ENCODE measurements around the gene P2RY12. TPM values are rescaled to one million over a fixed set of nuclear protein-coding genes. Genes with fewer than 3 reads are reported as not detected.

P2RY12 gene
- total RNA-seq, 1 donor from 2014 or later = not detected

DNA sequence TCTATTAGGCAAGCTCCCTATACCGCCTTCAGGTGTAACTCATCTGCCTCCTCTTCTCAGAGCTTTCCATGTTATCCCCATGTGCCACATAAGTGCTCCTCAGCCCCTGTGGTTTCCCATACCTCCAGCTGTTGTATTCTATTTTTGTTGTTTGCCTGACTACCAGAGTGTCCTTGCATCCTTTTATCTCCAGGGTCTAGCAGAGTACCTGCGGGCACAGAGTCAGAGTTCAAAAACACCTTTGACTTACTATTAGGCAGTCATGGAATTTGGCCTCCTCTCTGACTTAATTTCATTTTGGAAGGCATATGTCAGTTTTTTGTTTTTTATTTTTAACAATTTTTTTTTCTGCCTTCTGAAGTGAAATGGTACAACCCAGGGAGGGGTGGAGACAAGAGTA lies 75.0 kb downstream of the P2RY12 start:
- Mint-ChIP-seq H3K4me1 (ENCODE audit: low read depth) (peaks cover 57% of the 10 kb centered on the region), H3K27ac (no peak overlapping the region), H3K9me3 (no peaks in the 10 kb centered on the region), H3K36me3 (ENCODE audit: low read depth) (peaks cover 4% of the 10 kb centered on the region), H3K27me3 (ENCODE audit: low read depth) (no peaks in the 10 kb centered on the region), H3K4me3 (ENCODE audit: low read depth) (no peak overlapping the region)
- no peak for DNase-seq (ENCODE audit: low spot score)
- intact Hi-C loops (cut with micrococcal nuclease) = loop anchor here (5.0 to 10.0 kb wide), 8 partner anchors 547 to 1385 kb away; partner anchors contain the start of genes EIF2A, SERP1, SIAH2 and SUCNR1

DNA sequence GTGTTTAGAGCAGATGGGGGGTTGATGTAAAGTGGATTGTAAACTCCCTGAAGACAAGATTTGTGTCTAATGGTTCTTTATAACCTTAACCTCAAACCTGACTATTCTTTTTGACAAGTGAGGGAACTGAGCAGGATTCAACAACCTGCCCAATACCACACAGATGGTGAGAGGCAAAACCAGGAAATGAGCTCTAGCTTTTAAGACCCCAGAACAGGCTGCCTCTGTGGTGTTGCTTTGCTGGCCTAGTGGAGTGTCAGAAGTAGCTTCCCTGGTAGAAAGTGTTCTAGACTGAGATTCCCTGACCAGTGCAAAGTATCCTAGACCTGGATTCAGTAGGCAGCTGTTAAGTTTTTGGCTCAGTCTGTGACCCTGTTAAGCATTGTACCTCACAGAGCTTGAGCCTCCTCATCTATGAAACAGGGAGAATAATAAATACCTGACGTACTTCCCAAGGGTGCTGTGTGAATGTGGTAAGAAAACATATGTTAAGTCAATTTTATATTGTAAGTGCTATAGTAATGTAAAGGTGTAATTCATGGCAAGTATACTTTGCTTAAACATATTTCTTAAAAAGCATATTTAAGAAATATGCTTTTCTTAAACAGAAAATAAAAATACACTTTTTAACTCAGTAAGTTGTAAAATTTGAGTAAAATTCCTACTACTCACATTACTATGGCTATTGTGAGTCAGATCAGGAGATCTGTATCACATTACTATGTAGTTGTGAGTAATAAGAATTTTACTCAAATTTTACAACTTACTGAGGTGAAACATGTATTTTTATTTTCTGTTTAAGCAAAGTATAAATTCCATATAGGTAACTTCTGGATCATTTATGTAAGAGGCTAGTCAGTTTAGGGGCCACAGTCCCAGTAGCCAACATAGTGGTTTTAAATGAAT lies 76.7 kb downstream of the P2RY12 start:
- Mint-ChIP-seq H3K4me3 (ENCODE audit: low read depth) (no peak overlapping the region), H3K27ac (peak overlapping the region; percentile 84), H3K4me1 (ENCODE audit: low read depth) (peaks cover 65% of the 10 kb centered on the region), H3K36me3 (ENCODE audit: low read depth) (peaks cover 8% of the 10 kb centered on the region), H3K9me3 (no peaks in the 10 kb centered on the region), H3K27me3 (ENCODE audit: low read depth) (no peaks in the 10 kb centered on the region)
- DNase-seq (ENCODE audit: low spot score) = no peak
- intact Hi-C loops (cut with micrococcal nuclease) = loop anchor here (5.0 to 10.0 kb wide), 8 partner anchors 546 to 1387 kb away; partner anchors contain the start of genes EIF2A, SERP1, SIAH2 and SUCNR1

DNA sequence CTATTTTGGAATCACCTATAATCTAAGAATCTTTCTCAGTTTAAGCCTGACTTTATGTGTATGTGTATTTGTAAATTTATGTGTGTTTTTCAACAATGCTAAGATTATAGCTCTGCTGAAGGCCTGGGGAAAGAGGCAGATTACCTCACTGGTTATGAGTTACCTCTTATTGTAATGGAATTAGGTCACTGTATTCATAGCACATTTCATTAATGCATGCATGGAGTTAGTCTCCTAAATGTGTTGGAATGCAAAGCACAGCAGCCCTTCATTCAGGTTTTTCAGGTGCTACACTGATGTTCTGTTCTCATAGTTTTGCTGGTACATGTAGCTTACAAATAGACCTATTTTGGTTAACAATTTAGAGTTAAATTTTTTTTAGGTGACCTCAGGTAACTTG lies 77.4 kb downstream of the P2RY12 start:
- Mint-ChIP-seq H3K9me3 (no peaks in the 10 kb centered on the region), H3K36me3 (ENCODE audit: low read depth) (peaks cover 5% of the 10 kb centered on the region), H3K27me3 (ENCODE audit: low read depth) (no peaks in the 10 kb centered on the region), H3K4me1 (ENCODE audit: low read depth) (peaks cover 70% of the 10 kb centered on the region), H3K4me3 (ENCODE audit: low read depth) (no peak overlapping the region), H3K27ac (peak overlapping the region; percentile 88)
- no peak for DNase-seq (ENCODE audit: low spot score)
- intact Hi-C loops (cut with micrococcal nuclease) = loop anchor here (5.0 to 10.0 kb wide), 8 partner anchors 545 to 1388 kb away; partner anchors contain the start of genes EIF2A, SERP1, SIAH2 and SUCNR1

DNA sequence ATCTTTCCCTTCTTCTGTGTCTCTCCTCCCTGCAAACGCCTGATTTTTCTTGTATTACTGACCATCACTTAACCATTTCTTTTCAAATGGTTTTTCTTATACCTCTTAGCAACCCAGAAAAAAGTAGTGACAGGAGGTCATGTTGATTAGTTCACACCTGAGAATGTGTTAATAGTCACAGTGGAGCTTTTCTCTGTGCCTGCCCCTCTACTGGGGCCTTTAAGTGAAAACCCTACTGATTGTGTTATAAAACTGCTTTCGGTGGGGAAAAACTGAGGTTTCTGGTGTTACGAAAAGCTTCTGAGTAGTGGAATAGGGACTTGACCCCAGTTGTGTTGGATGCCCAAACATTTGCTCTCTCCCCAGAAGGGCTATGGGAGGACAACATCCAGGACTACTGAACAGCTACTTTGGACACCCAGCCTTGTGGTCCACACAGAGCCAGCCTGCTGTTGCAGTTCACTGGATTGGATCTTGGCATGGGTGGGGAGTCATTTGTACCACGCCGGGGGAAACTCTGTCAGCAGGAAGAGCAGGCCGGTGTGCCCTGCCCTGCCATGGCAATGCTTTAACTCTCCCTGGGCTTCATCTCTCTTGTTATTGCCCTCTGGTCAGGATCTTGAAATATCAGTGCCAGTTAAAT lies 78.3 kb downstream of the P2RY12 start:
- H3K4me1 Mint-ChIP-seq (ENCODE audit: low read depth) = peaks cover 78% of the 10 kb centered on the region
- DNase-seq (ENCODE audit: low spot score) = no peak
- H3K9me3 Mint-ChIP-seq = no peaks in the 10 kb centered on the region
- peaks cover 5% of the 10 kb centered on the region for H3K36me3 Mint-ChIP-seq (ENCODE audit: low read depth)
- peak overlapping the region; percentile 88 for H3K27ac Mint-ChIP-seq
- no peaks in the 10 kb centered on the region for H3K27me3 Mint-ChIP-seq (ENCODE audit: low read depth)
- intact Hi-C loops (cut with micrococcal nuclease) = loop anchor here (5.0 to 10.0 kb wide), 8 partner anchors 544 to 1389 kb away; partner anchors contain the start of genes EIF2A, SERP1, SIAH2 and SUCNR1
- peak overlapping the region; percentile 46 for H3K4me3 Mint-ChIP-seq (ENCODE audit: low read depth)

DNA sequence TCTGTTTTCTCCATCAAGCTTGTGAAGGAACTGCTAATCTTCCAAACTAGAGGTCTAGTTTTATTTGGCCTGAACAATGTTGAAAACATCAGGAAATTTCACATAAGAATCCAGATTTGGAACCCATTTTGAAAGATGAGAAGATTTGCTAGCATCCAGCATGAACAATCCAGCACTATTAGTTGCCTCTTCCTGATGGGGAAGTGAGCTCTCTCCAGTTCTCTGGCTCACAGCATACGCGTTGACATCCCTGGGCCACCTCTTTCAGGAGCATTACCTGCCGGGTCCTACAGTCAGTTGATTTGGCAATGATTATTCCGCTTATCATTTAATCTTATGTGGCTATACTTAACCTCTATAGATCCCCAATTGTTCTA lies 78.8 kb downstream of the P2RY12 start:
- DNase-seq (ENCODE audit: low spot score) = no peak
- intact Hi-C loops (cut with micrococcal nuclease) = loop anchor here (1.0 to 10.0 kb wide), 15 partner anchors 11 to 1389 kb away; partner anchors contain the start of genes EIF2A, GPR87, SERP1 and SIAH2
- peaks cover 5% of the 10 kb centered on the region for H3K36me3 Mint-ChIP-seq (ENCODE audit: low read depth)
- H3K4me1 Mint-ChIP-seq (ENCODE audit: low read depth) = peaks cover 83% of the 10 kb centered on the region
- H3K27me3 Mint-ChIP-seq (ENCODE audit: low read depth) = no peaks in the 10 kb centered on the region
- H3K9me3 Mint-ChIP-seq = no peaks in the 10 kb centered on the region
- peak overlapping the region; percentile 46 for H3K4me3 Mint-ChIP-seq (ENCODE audit: low read depth)
- peak overlapping the region; percentile 88 for H3K27ac Mint-ChIP-seq

DNA sequence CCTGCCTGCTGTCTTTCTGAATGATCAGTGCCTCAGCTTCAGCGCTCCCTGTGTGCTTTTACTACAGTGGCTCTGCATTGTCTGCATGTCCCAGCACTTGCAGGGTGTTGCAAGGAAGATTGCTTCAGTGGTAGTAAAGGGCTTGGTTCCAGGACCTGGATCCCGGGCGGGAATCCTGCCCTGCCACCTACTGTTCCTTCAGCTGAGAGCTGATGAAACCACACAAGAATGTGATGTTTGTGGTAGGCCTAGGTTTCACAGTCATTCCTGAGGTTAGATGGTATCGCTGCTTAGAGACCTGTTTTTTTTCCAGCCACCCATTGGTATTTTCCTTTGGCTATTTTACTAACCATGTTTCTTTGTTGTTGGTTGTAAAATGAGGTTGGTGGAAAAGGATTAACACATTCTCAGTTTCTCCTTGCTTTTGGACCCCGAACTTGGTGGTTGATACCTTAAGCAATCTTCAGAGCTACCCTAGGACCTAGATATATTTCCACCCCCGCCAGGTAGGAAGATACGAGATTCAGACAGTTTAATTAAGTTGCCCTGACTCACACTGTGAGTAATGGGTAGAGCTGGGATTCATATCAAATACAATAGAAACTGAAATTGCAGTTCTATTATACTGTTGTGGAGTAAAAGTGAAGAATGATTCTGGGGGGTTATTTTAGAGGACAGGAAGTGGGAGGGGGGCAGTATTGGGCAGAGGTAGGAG lies 79.3 kb downstream of the P2RY12 start:
- Mint-ChIP-seq H3K27ac (peak overlapping the region; percentile 88), H3K4me1 (ENCODE audit: low read depth) (peaks cover 85% of the 10 kb centered on the region), H3K4me3 (ENCODE audit: low read depth) (no peak overlapping the region), H3K27me3 (ENCODE audit: low read depth) (no peaks in the 10 kb centered on the region), H3K36me3 (ENCODE audit: low read depth) (peaks cover 5% of the 10 kb centered on the region), H3K9me3 (no peaks in the 10 kb centered on the region)
- no peak for DNase-seq (ENCODE audit: low spot score)
- intact Hi-C loops (cut with micrococcal nuclease) = loop anchor here (1.0 to 10.0 kb wide), 15 partner anchors 11 to 1390 kb away; partner anchors contain the start of genes EIF2A, GPR87, SERP1 and SIAH2

DNA sequence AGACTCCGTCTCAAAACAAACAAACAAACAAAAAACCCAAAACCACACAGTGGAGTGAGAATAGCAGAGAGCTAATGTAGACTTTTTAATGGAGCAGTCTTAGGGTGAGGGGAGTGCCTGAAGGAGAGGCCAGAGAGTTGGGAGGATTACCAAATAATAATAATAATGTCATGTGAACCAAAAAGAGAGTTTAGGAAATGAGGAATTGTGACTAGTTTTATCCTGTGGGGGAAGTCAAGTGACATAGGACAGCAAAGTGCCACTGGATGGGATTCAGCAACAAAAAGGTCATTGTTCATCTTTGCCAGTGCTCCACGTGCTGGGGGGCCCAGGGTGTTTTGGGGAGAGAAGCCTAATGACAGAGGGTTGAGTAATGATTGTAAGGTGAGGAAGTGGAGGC lies 80.8 kb downstream of the P2RY12 start:
- no peaks in the 10 kb centered on the region for H3K27me3 Mint-ChIP-seq (ENCODE audit: low read depth)
- H3K27ac Mint-ChIP-seq = peak overlapping the region; percentile 49
- peaks cover 5% of the 10 kb centered on the region for H3K36me3 Mint-ChIP-seq (ENCODE audit: low read depth)
- intact Hi-C loops (cut with micrococcal nuclease) = loop anchor here (10.0 kb wide), 4 partner anchors 571 to 1391 kb away; partner anchors contain the start of genes EIF2A, SERP1 and SUCNR1
- H3K4me1 Mint-ChIP-seq (ENCODE audit: low read depth) = peaks cover 73% of the 10 kb centered on the region
- H3K9me3 Mint-ChIP-seq = no peaks in the 10 kb centered on the region
- no peak for DNase-seq (ENCODE audit: low spot score)
- H3K4me3 Mint-ChIP-seq (ENCODE audit: low read depth) = no peak overlapping the region

DNA sequence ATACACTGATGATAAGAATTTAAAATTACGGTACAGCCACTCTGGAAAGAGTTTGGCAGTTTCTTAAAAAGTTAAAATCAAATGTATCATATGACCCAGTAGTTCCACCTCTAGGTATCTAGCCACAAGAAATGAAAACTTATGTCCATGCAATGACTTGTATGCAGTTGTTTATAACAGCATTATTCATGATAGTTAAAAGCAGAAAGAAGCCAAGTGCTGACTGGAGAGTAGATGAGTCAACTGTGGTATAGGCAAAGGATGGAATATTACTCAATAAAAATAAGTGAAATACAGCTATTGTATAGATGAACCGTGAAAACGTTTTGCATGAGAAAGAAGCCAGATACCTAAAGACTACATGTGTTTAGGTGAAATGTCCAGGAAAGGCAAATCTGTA lies 82.8 kb downstream of the P2RY12 start:
- peaks cover 2% of the 10 kb centered on the region for H3K27me3 Mint-ChIP-seq (ENCODE audit: low read depth)
- peaks cover 5% of the 10 kb centered on the region for H3K36me3 Mint-ChIP-seq (ENCODE audit: low read depth)
- peak overlapping the region; percentile 28 for H3K27ac Mint-ChIP-seq
- no peaks in the 10 kb centered on the region for H3K9me3 Mint-ChIP-seq
- no peak for DNase-seq (ENCODE audit: low spot score)
- no peak overlapping the region for H3K4me3 Mint-ChIP-seq (ENCODE audit: low read depth)
- peaks cover 55% of the 10 kb centered on the region for H3K4me1 Mint-ChIP-seq (ENCODE audit: low read depth)
- intact Hi-C loops (cut with micrococcal nuclease) = loop anchor here (2.0 to 10.0 kb wide), 5 partner anchors 77 to 1393 kb away; partner anchors contain the start of genes EIF2A, SERP1 and SUCNR1

DNA sequence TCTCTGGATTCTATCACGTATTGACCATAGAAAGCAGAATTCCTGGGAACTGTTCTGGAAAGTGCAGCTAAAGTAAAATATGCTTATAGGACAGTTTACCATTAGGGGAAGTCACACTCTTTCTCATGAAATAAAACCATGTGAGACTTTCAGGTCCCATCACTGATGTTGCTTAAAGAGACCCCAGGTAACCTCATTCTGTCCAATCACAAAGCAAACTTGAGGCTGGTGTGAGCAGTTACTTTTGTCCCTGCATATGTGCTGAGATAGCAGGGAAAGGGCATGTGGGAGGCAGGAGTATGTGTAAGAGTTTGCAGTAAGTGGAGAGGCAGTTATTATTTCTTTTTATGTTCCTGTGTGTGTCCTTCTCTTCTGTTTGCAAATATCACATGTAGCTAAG lies 84.0 kb downstream of the P2RY12 start:
- intact Hi-C loops (cut with micrococcal nuclease) = loop anchor here (2.0 to 10.0 kb wide), 5 partner anchors 78 to 1394 kb away; partner anchors contain the start of genes EIF2A, SERP1 and SUCNR1
- Mint-ChIP-seq H3K27me3 (ENCODE audit: low read depth) (peaks cover 4% of the 10 kb centered on the region), H3K9me3 (no peaks in the 10 kb centered on the region), H3K36me3 (ENCODE audit: low read depth) (peaks cover 5% of the 10 kb centered on the region), H3K27ac (peak overlapping the region; percentile 42), H3K4me1 (ENCODE audit: low read depth) (peaks cover 42% of the 10 kb centered on the region), H3K4me3 (ENCODE audit: low read depth) (no peak overlapping the region)
- no peak for DNase-seq (ENCODE audit: low spot score)

DNA sequence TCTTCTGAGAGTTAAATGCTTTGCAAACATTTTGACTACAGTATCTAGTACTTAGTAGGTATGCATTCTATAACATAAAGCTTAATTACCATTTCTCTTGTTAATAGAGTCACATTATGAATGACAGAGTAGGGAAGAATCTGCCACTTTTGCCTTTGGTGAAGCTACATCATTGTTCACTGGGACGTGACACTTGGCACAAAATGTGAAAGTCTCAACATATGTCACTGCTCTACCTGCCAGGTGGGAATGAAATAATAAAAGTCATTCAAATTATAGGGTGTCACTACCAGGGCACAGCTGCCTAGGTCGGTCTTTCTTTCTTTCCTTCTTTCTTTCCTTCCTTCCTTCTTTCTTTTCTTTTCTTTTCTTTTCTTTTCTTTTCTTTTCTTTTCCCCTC lies 85.5 kb downstream of the P2RY12 start:
- Mint-ChIP-seq H3K27ac (no peak overlapping the region), H3K27me3 (ENCODE audit: low read depth) (peaks cover 4% of the 10 kb centered on the region), H3K4me1 (ENCODE audit: low read depth) (peaks cover 32% of the 10 kb centered on the region), H3K36me3 (ENCODE audit: low read depth) (peaks cover 5% of the 10 kb centered on the region), H3K4me3 (ENCODE audit: low read depth) (no peak overlapping the region), H3K9me3 (no peaks in the 10 kb centered on the region)
- intact Hi-C loops (cut with micrococcal nuclease) = loop anchor here (10.0 kb wide), 1 partner anchor 126 kb away; no protein-coding TSS in a partner anchor
- no peak for DNase-seq (ENCODE audit: low spot score)

DNA sequence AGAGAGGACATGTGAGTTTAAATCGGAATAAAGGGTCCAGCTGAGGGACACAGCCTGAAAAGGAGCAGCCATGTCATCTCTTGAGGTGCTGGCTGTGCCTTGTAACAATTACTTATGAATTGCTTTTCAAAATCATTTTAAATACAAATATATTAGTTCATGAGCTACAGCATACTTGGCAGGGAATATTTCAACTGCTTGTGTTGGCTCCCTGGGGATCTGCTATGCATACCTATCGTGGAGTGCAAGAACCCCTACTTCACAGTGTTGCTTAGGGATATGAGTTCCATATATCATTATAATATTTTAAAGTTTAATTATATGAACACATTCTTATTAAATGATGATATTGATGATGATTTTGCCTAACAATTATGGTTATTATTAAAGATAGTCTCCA lies 87.1 kb downstream of the P2RY12 start:
- no peak overlapping the region for H3K4me3 Mint-ChIP-seq (ENCODE audit: low read depth)
- peaks cover 21% of the 10 kb centered on the region for H3K4me1 Mint-ChIP-seq (ENCODE audit: low read depth)

DNA sequence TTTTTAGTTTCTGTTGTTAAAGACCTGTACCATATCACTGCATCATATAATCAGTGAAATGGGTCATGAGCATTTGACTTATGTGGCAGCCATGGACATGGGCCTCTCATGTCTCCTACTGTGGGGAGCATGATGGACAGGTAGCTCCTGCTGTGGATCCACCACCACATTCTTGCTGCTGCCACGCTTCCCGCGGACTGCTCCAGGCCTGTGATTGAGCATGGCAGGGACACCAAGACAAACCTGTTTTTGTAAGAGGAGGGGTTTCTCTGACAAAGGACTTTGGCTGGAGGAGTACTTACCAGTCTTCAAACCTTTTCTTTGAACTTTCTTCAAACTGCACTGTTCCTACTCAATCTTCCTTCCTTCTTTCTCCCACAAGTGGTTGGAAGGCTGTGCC lies 88.3 kb downstream of the P2RY12 start:
- no peaks in the 10 kb centered on the region for H3K36me3 Mint-ChIP-seq (ENCODE audit: low read depth)
- DNase-seq (ENCODE audit: low spot score) = no peak
- no peak overlapping the region for H3K27ac Mint-ChIP-seq
- H3K4me3 Mint-ChIP-seq (ENCODE audit: low read depth) = no peak overlapping the region
- intact Hi-C loops (cut with micrococcal nuclease) = loop anchor here (10.0 kb wide), 1 partner anchor 129 kb away; no protein-coding TSS in a partner anchor
- peaks cover 15% of the 10 kb centered on the region for H3K4me1 Mint-ChIP-seq (ENCODE audit: low read depth)
- H3K27me3 Mint-ChIP-seq (ENCODE audit: low read depth) = peaks cover 4% of the 10 kb centered on the region
- H3K9me3 Mint-ChIP-seq = no peaks in the 10 kb centered on the region

More for the DNA sequence above, 87.1 kb downstream of the P2RY12 start:
- intact Hi-C loops (cut with micrococcal nuclease) = loop anchor here (10.0 kb wide), 1 partner anchor 127 kb away; no protein-coding TSS in a partner anchor
- H3K36me3 Mint-ChIP-seq (ENCODE audit: low read depth) = no peaks in the 10 kb centered on the region
- H3K27ac Mint-ChIP-seq = no peak overlapping the region
- no peaks in the 10 kb centered on the region for H3K9me3 Mint-ChIP-seq
- H3K27me3 Mint-ChIP-seq (ENCODE audit: low read depth) = peaks cover 4% of the 10 kb centered on the region
- DNase-seq (ENCODE audit: low spot score) = no peak
